ENCODE results near the gene RPL28.
A peak's percentile ranks its signal among the peaks of the same experiment; 100 is the strongest.
"Not testable (repeated sequence)": the region's sequence is repeated elsewhere in the genome, so short reads cannot be mapped to it uniquely, and the experiment has no call there.

Gene RPL28

DNA sequence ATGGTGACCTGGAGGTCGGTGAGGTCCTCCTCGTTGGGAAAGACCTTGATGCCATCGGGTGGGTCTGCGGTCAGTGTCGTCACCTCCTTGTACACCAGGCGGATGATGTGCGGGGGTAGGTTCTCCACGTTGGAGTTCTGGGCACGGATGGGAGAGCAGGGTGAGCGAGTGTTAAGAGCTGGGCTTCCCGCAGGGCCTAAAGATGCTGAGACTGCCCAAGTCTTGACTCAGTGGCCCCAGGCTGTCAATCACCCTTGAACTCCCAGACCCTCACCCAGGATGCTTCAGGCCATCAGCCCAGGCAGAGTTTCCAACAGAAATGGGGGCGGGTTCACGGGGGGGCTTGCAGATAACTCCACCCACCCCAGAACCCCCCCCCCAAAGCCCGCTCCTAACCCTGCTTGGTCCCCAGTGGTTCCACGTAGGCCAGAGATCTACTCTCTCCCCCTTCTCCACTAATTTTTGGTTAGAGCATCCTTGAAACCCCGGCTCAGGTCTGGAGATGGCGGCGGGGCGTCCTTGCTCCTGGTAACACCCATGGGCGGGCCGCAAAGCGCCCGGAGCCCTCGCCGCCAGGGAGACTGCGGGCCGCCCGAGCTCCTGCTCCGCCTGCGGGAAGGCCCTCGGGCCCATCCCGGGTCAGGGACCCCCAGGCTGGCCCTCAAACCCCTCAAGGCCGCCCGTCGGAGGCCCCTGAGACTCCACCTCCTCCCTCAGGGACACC is 21.3 kb downstream of the RPL28 start:
- H3K9me3 ChIP-seq (ENCODE audit: control insufficient read depth in 5 of 5, low read length in 5 of 5), result no peaks in the 10 kb centered on the region
- H3K9ac ChIP-seq (ENCODE audit: low read length in 5 of 5), result peak overlapping the region in 4 of 5 donors; percentile 82 to 92 (median 88)

DNA sequence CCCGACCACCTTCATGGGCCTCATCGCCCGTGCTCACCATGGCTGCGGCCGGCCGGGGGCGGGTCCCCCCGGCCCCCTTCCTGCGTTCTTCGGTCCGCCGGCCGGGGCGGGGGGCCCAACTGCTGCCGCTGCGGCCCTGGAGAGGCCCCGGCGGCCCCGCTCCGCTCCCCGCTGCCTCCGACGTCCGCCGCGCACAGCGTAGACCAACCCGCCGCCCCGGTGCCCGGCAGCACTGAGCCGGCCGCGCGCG is 21.7 kb downstream of the RPL28 start, which contains the start of gene UBE2S:
Gene UBE2S, minus strand, starts transcription at position 239 of the 250 bp plus-strand sequence. Its CDS starts 199 bp downstream, at position 40.
- H3K4me1 ChIP-seq (ENCODE audit: control insufficient read depth in 5 of 5, insufficient read depth in 5 of 5, low read length in 5 of 5), result peaks cover 0 to 23% (median 18%) of the 10 kb centered on the region in 5 donors
- peak within 1 kb of the TSS in 4 of 5 donors; percentile 82 to 92 (median 88) for H3K9ac ChIP-seq (ENCODE audit: low read length in 5 of 5)
- peak within 1 kb of the TSS; percentile 95 for H3K27ac ChIP-seq (ENCODE audit: low read depth, low read length)
- H3K36me3 ChIP-seq (ENCODE audit: control insufficient read depth in 5 of 5, insufficient read depth in 5 of 5, low read length in 5 of 5), result peaks cover 0 to 32% (median 24%) of the 10 kb centered on the region in 5 donors
- not testable (repeated sequence) for H3K27me3 ChIP-seq (ENCODE audit: control insufficient read depth in 5 of 5, insufficient read depth in 4 of 5, low read length in 5 of 5); H3K9me3 ChIP-seq (ENCODE audit: control insufficient read depth in 5 of 5, low read length in 5 of 5)
- H3K4me3 ChIP-seq (ENCODE audit: low read depth in 1 of 5, low read length in 5 of 5), result peak within 1 kb of the TSS; percentile 70 to 87 (median 76)

More for the DNA sequence above, 21.3 kb downstream of the RPL28 start:
- Histone ChIP-seq H3K36me3 (ENCODE audit: control insufficient read depth in 5 of 5, insufficient read depth in 5 of 5, low read length in 5 of 5) (peaks cover 0 to 37% (median 28%) of the 10 kb centered on the region in 5 donors), H3K27ac (ENCODE audit: low read depth, low read length) (peak overlapping the region; percentile 95), H3K27me3 (ENCODE audit: control insufficient read depth in 5 of 5, insufficient read depth in 4 of 5, low read length in 5 of 5) (no peaks in the 10 kb centered on the region), H3K4me1 (ENCODE audit: control insufficient read depth in 5 of 5, insufficient read depth in 5 of 5, low read length in 5 of 5) (peaks cover 0 to 23% (median 18%) of the 10 kb centered on the region in 5 donors), H3K4me3 (ENCODE audit: low read depth in 1 of 5, low read length in 5 of 5) (peak overlapping the region; percentile 63 to 76 (median 71))

DNA sequence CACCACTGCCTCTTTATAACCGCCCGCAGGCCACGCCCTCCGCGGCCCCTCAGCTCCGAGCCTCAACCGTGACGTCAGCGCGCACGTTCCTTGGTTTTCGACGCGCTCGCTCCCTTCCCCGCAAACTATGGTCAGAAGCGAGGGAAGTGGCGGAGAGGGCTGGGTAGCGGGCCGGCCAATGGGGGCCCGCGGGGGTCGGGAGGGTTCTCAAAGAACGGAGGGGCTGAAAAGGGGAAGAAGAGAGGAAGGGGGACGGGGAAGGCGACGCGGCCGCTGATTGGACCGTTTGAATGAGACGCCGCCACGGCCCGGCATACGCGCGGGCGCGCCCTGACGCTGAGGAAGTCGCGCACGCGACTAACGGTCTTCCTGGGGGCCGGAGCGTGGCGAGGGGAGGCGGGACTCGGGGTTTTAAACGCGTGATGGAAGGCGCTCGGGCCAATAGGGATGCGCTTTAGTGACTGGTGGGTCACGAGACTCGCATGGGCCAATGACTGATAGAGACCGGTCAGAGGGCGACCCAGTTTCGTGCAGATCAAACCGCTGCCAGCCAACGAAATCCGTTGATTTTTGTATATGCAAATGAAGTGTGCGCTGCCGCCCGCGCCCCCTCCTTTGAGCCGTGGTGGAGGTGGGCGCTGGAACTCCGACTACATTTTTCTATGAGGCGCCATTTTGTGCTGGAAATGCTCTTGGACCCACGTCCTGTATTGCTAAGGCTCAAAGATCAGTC is 22.2 kb downstream of the RPL28 start:
- Histone ChIP-seq H3K4me3 (ENCODE audit: low read depth in 1 of 5, low read length in 5 of 5) (peak overlapping the region; percentile 70 to 87 (median 76)), H3K36me3 (ENCODE audit: control insufficient read depth in 5 of 5, insufficient read depth in 5 of 5, low read length in 5 of 5) (peaks cover 0 to 27% (median 19%) of the 10 kb centered on the region in 5 donors), H3K9ac (ENCODE audit: low read length in 5 of 5) (peak overlapping the region in 4 of 5 donors; percentile 56 to 92 (median 79)), H3K27ac (ENCODE audit: low read depth, low read length) (peak overlapping the region; percentile 95), H3K27me3 (ENCODE audit: control insufficient read depth in 5 of 5, insufficient read depth in 4 of 5, low read length in 5 of 5) (no peaks in the 10 kb centered on the region), H3K4me1 (ENCODE audit: control insufficient read depth in 5 of 5, insufficient read depth in 5 of 5, low read length in 5 of 5) (peaks cover 0 to 23% (median 18%) of the 10 kb centered on the region in 5 donors), H3K9me3 (ENCODE audit: control insufficient read depth in 5 of 5, low read length in 5 of 5) (no peaks in the 10 kb centered on the region)

DNA sequence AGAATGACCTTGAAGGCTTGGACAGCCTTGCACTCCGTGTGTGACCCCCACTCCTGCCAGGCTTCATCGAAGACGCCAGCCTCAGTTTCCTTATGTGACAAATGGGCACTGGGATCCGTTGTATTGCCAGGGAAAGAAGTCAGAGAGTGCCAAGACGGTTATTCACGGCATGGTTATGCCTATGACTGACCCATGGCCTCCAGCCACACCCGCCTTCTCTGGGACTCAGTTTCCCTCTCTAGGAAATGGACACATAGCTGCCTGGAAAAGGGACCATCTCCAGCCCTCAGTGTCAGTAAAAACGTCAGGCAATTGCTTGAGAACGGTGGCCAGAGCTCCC is 22.8 kb downstream of the RPL28 start:
- Histone ChIP-seq H3K27me3 (ENCODE audit: control insufficient read depth in 5 of 5, insufficient read depth in 4 of 5, low read length in 5 of 5) (no peaks in the 10 kb centered on the region), H3K9ac (ENCODE audit: low read length in 5 of 5) (peak overlapping the region in 1 of 5 donors; percentile 5), H3K4me1 (ENCODE audit: control insufficient read depth in 5 of 5, insufficient read depth in 5 of 5, low read length in 5 of 5) (peaks cover 0 to 23% (median 18%) of the 10 kb centered on the region in 5 donors), H3K27ac (ENCODE audit: low read depth, low read length) (peak overlapping the region; percentile 95), H3K9me3 (ENCODE audit: control insufficient read depth in 5 of 5, low read length in 5 of 5) (no peaks in the 10 kb centered on the region), H3K4me3 (ENCODE audit: low read depth in 1 of 5, low read length in 5 of 5) (peak overlapping the region; percentile 56 to 87 (median 75)), H3K36me3 (ENCODE audit: control insufficient read depth in 5 of 5, insufficient read depth in 5 of 5, low read length in 5 of 5) (peaks cover 0 to 22% (median 14%) of the 10 kb centered on the region in 5 donors)

DNA sequence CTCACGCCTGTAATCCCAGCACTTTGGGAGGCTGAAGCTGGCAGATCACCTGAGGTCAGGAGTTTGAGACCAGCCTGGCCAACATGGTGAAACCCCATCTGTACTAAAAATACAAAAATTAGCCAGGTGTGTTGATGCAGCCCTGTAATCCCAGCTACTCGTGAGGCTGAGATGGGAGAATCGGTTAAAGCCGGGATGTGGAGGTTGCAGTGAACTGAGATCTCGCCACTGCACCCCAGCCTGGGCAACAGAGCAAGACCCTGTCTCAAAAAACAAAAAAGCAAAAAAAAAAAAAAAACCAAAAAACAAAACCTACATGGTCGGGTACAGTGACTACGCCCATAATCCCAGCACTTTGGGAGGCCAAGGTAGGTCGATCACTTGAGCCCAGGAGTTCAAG is 23.4 kb downstream of the RPL28 start:
- not testable (repeated sequence) for H3K4me3 ChIP-seq (ENCODE audit: low read depth in 1 of 5, low read length in 5 of 5); H3K9me3 ChIP-seq (ENCODE audit: control insufficient read depth in 5 of 5, low read length in 5 of 5); H3K27me3 ChIP-seq (ENCODE audit: control insufficient read depth in 5 of 5, insufficient read depth in 4 of 5, low read length in 5 of 5); H3K27ac ChIP-seq (ENCODE audit: low read depth, low read length); H3K9ac ChIP-seq (ENCODE audit: low read length in 5 of 5)
- H3K4me1 ChIP-seq (ENCODE audit: control insufficient read depth in 5 of 5, insufficient read depth in 5 of 5, low read length in 5 of 5), result peaks cover 0 to 23% (median 18%) of the 10 kb centered on the region in 5 donors
- peaks cover 0 to 17% (median 10%) of the 10 kb centered on the region in 5 donors for H3K36me3 ChIP-seq (ENCODE audit: control insufficient read depth in 5 of 5, insufficient read depth in 5 of 5, low read length in 5 of 5)

DNA sequence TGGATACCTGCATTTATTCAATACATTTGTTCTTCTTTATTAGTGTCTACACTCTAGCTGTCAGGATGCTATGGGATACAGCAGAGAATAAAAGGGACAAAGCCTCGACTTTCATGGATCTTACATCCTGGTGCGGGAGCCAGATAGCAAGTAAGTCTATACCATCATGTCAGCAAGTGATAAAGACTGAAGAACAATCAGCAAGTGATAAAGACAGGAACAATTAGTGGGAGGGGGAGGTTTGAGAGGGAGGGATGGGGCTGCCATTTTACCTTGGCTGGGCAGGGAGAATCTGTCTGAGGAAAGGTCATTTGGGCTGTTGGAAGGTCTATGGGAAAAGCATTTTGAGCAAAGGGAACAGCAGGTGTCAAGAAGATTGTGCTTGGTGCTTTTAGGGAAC is 24.4 kb downstream of the RPL28 start:
- peaks cover 0 to 12% (median 6%) of the 10 kb centered on the region in 5 donors for H3K36me3 ChIP-seq (ENCODE audit: control insufficient read depth in 5 of 5, insufficient read depth in 5 of 5, low read length in 5 of 5)
- H3K27ac ChIP-seq (ENCODE audit: low read depth, low read length), result no peak overlapping the region
- H3K9ac ChIP-seq (ENCODE audit: low read length in 5 of 5), result no peak overlapping the region
- no peaks in the 10 kb centered on the region for H3K9me3 ChIP-seq (ENCODE audit: control insufficient read depth in 5 of 5, low read length in 5 of 5)
- H3K27me3 ChIP-seq (ENCODE audit: control insufficient read depth in 5 of 5, insufficient read depth in 4 of 5, low read length in 5 of 5), result no peaks in the 10 kb centered on the region
- H3K4me1 ChIP-seq (ENCODE audit: control insufficient read depth in 5 of 5, insufficient read depth in 5 of 5, low read length in 5 of 5), result peaks cover 0 to 23% (median 18%) of the 10 kb centered on the region in 5 donors
- H3K4me3 ChIP-seq (ENCODE audit: low read depth in 1 of 5, low read length in 5 of 5), result no peak overlapping the region

DNA sequence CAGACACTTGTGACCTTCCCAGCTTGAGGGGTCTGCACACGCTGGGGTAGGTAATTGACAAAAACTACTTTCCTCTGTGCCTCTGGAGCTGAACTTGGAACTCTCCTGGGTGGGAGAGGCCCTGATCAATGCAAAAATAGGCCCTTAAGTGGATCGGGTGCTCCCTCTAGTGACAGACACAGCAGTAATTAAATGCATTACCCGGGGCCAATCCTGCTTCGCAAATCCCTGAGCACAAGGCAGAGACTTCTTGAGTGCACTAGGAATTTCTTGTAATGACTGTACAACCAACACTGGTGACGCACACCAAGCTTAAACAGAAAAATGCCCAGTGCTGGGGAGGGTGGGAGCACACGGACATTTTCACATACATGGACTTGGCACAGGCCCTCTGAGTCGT is 32.5 kb downstream of the RPL28 start:
- no peak overlapping the region for H3K27ac ChIP-seq (ENCODE audit: low read depth, low read length)
- H3K4me1 ChIP-seq (ENCODE audit: control insufficient read depth in 5 of 5, insufficient read depth in 5 of 5, low read length in 5 of 5), result no peaks in the 10 kb centered on the region
- H3K4me3 ChIP-seq (ENCODE audit: low read depth in 1 of 5, low read length in 5 of 5), result no peak overlapping the region
- no peaks in the 10 kb centered on the region for H3K36me3 ChIP-seq (ENCODE audit: control insufficient read depth in 5 of 5, insufficient read depth in 5 of 5, low read length in 5 of 5)
- peaks cover 0 to 10% (median 6%) of the 10 kb centered on the region in 5 donors for H3K27me3 ChIP-seq (ENCODE audit: control insufficient read depth in 5 of 5, insufficient read depth in 4 of 5, low read length in 5 of 5)
- no peaks in the 10 kb centered on the region for H3K9me3 ChIP-seq (ENCODE audit: control insufficient read depth in 5 of 5, low read length in 5 of 5)
- H3K9ac ChIP-seq (ENCODE audit: low read length in 5 of 5), result no peak overlapping the region

DNA sequence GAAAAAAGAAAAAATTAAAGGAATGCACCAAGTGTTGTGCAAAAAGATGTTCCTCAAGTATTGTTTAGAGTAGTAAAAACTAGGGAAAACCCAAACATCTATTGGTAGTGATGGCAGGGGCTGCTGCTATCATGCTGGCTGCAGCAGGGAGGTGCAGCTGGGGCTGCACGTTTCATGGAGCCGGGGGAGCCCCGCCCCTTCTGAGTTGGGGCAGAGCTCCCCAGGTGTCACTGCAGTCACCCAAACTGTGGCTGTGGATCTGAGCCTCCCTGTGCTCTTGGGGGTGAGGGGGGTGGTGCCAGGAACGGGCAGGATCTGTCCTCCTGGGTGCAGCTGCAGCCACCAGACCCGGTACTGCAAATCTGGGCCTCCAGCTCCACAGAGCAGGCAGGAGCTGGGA is 33.4 kb downstream of the RPL28 start:
- no peaks in the 10 kb centered on the region for H3K36me3 ChIP-seq (ENCODE audit: control insufficient read depth in 5 of 5, insufficient read depth in 5 of 5, low read length in 5 of 5)
- no peak overlapping the region for H3K9ac ChIP-seq (ENCODE audit: low read length in 5 of 5)
- H3K27ac ChIP-seq (ENCODE audit: low read depth, low read length), result no peak overlapping the region
- H3K9me3 ChIP-seq (ENCODE audit: control insufficient read depth in 5 of 5, low read length in 5 of 5), result no peaks in the 10 kb centered on the region
- H3K4me3 ChIP-seq (ENCODE audit: low read depth in 1 of 5, low read length in 5 of 5), result no peak overlapping the region
- H3K27me3 ChIP-seq (ENCODE audit: control insufficient read depth in 5 of 5, insufficient read depth in 4 of 5, low read length in 5 of 5), result peaks cover 0 to 15% (median 6%) of the 10 kb centered on the region in 5 donors
- H3K4me1 ChIP-seq (ENCODE audit: control insufficient read depth in 5 of 5, insufficient read depth in 5 of 5, low read length in 5 of 5), result no peaks in the 10 kb centered on the region

DNA sequence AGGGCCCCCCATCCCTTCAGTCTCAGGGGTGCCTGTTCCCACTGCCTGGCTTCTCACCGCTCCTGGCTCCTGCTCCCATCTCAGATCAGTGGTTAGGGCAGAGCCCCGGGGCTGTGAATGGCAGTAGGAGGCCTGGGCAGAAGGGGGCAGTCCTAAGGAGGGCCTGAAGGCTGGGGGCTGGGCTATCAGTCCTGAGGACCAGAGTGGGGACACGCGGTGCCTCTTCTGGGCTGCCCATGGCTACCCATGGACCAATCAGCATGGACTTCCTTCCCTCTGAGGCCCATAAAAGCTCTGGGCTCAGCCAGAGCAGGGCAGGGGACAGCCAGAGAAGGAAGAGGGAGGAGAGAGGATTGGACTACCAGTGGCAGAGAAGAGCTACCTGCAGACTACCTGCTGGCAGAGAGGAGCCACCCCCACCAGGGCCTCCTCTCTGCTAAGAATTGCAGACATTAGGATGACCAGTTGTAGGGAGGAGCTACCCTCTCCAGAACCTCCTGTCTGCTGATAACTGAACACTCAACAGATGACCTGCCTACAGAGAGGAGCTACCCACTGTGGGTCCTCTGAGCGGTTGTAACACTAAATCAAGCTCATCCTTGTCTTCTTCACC is 34.0 kb downstream of the RPL28 start:
- H3K4me1 ChIP-seq (ENCODE audit: control insufficient read depth in 5 of 5, insufficient read depth in 5 of 5, low read length in 5 of 5), result no peaks in the 10 kb centered on the region
- H3K27me3 ChIP-seq (ENCODE audit: control insufficient read depth in 5 of 5, insufficient read depth in 4 of 5, low read length in 5 of 5), result peaks cover 3 to 19% (median 9%) of the 10 kb centered on the region in 5 donors
- H3K9ac ChIP-seq (ENCODE audit: low read length in 5 of 5), result no peak overlapping the region
- H3K4me3 ChIP-seq (ENCODE audit: low read depth in 1 of 5, low read length in 5 of 5), result no peak overlapping the region
- no peak overlapping the region for H3K27ac ChIP-seq (ENCODE audit: low read depth, low read length)
- H3K36me3 ChIP-seq (ENCODE audit: control insufficient read depth in 5 of 5, insufficient read depth in 5 of 5, low read length in 5 of 5), result no peaks in the 10 kb centered on the region
- peaks cover 0 to 3% (median 0%) of the 10 kb centered on the region in 5 donors for H3K9me3 ChIP-seq (ENCODE audit: control insufficient read depth in 5 of 5, low read length in 5 of 5)

DNA sequence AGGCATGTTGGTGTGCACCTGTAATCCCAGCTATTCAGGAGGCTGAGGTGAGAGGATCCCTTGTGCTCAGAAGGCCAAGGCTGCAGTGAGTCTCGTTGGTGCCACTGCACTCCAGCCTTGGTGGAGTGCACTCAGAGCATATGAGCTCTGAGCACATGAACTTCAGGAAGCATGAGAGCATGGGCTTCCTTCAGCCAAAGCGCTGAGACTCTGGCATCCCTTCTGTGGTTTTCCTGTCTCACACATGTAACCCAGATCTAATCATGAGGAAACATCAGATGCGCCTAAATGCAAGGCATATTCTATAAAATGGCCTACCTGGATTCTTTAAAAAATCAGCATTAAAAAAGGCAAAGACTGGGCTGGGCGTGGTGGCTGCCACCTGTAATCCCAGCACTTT is 35.5 kb downstream of the RPL28 start:
- H3K9me3 ChIP-seq (ENCODE audit: control insufficient read depth in 5 of 5, low read length in 5 of 5); H3K4me1 ChIP-seq (ENCODE audit: control insufficient read depth in 5 of 5, insufficient read depth in 5 of 5, low read length in 5 of 5); H3K9ac ChIP-seq (ENCODE audit: low read length in 5 of 5); H3K36me3 ChIP-seq (ENCODE audit: control insufficient read depth in 5 of 5, insufficient read depth in 5 of 5, low read length in 5 of 5); H3K27ac ChIP-seq (ENCODE audit: low read depth, low read length); H3K4me3 ChIP-seq (ENCODE audit: low read depth in 1 of 5, low read length in 5 of 5): not testable (repeated sequence)
- peaks cover 4 to 22% (median 8%) of the 10 kb centered on the region in 5 donors for H3K27me3 ChIP-seq (ENCODE audit: control insufficient read depth in 5 of 5, insufficient read depth in 4 of 5, low read length in 5 of 5)
